MCF 10A (cell line): ENCODE data around the gene LVRN. TPM values are rescaled to one million over a fixed set of nuclear protein-coding genes. Genes with fewer than 3 reads are reported as not detected.

ENCODE experiments used
- BruUV-seq: library from RNA; stranded (reverse); fragments of 400-500 nt; replicated peaks from 2 replicates; lab custom pipeline; 2021; lab: Mats Ljungman, UMichigan
- CTCF ChIA-PET: fragments of 300-600 bp; sonication (Branson Sonifier 250); formaldehyde crosslinking; extraction: SDS; loops from one replicate; lab custom pipeline; 2021; ENCODE audit warnings: antibody characterized with exemption, inconsistent platforms; lab: Yijun Ruan, JAX
- POLR2A ChIA-PET: fragments of 300-600, 350-650 bp; sonication (Branson Sonifier 250); formaldehyde crosslinking; extraction: SDS; loops from one replicate; lab custom pipeline; 2020; ENCODE audit warnings: antibody characterized with exemption, inconsistent platforms; lab: Yijun Ruan, JAX
- DNase-seq: peaks from one replicate; pipeline ENCODE4 v3.0.0-alpha.2; 2018; ENCODE audit not compliant: unreplicated experiment
- H3K27ac Mint-ChIP-seq: one replicate; pipeline ENCODE4 v1.8.0; 2022; ENCODE audit warnings: mild to moderate bottlenecking, low read depth, mixed read lengths; ENCODE audit not compliant: unreplicated experiment
- H3K27me3 Mint-ChIP-seq: one replicate; pipeline ENCODE4 v1.8.0; 2022; ENCODE audit warnings: mixed read lengths; ENCODE audit not compliant: insufficient read depth, unreplicated experiment
- H3K36me3 Mint-ChIP-seq: one replicate; pipeline ENCODE4 v1.8.0; 2022; ENCODE audit warnings: mild to moderate bottlenecking, moderate library complexity, mixed read lengths; ENCODE audit not compliant: insufficient read depth, unreplicated experiment
- H3K4me1 Mint-ChIP-seq: one replicate; pipeline ENCODE4 v1.8.0; 2022; ENCODE audit warnings: mixed read lengths; ENCODE audit not compliant: insufficient read depth, unreplicated experiment
- H3K4me3 Mint-ChIP-seq: one replicate; pipeline ENCODE4 v1.8.0; 2022; ENCODE audit warnings: mild to moderate bottlenecking, moderate library complexity, mixed read lengths; ENCODE audit not compliant: unreplicated experiment
- H3K9me3 Mint-ChIP-seq: one replicate; pipeline ENCODE4 v1.8.0; 2022; ENCODE audit warnings: mixed read lengths; ENCODE audit not compliant: unreplicated experiment
- intact Hi-C: fragments of 100-400 bp; cut with micrococcal nuclease; formaldehyde crosslinking; loops from 2 replicates; pipeline ENCODE4 v1.14.1; 2022
- total RNA-seq: library from RNA; stranded (reverse); gene quantifications from 2 replicates; pipeline ENCODE4 v1.2.3, GENCODE V29; 2022
- TF ChIP-seq, protein P1 (sequence below): fragments of 200-600 bp; IDR thresholded peaks from one replicate; pipeline ENCODE4 v1.8.0; 2022; ENCODE audit warnings: antibody characterized with exemption, mild to moderate bottlenecking; ENCODE audit not compliant: unreplicated experiment

LVRN gene
- total RNA-seq, 1 experiment from 2014 or later: 0.77 TPM

DNA sequence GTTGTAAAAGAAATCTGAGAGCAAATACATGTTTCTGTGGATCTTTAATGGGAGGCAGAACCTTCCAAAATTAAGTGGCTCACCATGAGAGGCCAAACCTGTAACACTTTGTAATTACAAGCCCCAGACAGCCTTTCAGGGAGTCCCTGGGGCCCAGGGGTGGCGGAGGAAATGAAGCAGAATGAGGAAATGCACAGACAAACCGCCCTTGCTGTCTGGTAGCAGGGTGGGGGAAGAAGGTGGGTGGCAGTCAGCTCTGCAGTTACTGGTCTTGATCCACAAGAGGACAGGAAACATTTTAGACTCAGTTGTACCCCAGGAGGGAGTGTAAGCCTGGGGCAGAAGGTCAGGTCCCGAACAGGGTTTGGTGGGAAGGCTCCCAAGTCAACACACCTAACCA is 76.5 kb downstream of the LVRN start:
- no TSS peak for BruUV-seq
- ChIA-PET POLR2A (no interaction called here), CTCF (no interaction called here)
- DNase-seq: no peak
- intact Hi-C loops: loop anchor here (10.0 kb wide), 1 partner anchor 204 kb away; no protein-coding TSS in a partner anchor
- Mint-ChIP-seq H3K9me3 (no peaks in the 10 kb centered on the region), H3K27ac (no peak overlapping the region), H3K36me3 (no peaks in the 10 kb centered on the region), H3K27me3 (peaks cover 10% of the 10 kb centered on the region), H3K4me3 (no peak overlapping the region), H3K4me1 (no peaks in the 10 kb centered on the region)
- TF ChIP-seq, protein P1, sequence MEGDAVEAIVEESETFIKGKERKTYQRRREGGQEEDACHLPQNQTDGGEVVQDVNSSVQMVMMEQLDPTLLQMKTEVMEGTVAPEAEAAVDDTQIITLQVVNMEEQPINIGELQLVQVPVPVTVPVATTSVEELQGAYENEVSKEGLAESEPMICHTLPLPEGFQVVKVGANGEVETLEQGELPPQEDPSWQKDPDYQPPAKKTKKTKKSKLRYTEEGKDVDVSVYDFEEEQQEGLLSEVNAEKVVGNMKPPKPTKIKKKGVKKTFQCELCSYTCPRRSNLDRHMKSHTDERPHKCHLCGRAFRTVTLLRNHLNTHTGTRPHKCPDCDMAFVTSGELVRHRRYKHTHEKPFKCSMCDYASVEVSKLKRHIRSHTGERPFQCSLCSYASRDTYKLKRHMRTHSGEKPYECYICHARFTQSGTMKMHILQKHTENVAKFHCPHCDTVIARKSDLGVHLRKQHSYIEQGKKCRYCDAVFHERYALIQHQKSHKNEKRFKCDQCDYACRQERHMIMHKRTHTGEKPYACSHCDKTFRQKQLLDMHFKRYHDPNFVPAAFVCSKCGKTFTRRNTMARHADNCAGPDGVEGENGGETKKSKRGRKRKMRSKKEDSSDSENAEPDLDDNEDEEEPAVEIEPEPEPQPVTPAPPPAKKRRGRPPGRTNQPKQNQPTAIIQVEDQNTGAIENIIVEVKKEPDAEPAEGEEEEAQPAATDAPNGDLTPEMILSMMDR: no peak

DNA sequence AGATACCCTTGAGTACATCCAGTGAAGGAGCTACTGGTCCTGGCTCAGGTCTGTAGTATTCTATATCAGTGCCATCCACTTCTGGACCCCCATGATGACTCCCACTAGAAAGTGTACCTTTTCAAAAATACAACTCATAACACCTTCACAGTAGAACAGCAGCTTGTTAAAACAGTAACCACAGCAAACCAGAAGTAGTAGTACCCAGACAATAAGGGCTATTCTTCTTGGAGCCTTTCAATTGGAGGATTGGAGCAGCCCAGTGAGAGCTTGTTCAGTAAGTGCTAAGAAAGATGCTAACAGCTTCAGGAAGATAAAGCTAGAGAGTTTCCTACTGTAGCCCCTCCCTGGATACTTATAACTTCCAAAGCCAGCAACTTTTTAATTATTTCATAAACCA is 80.1 kb downstream of the LVRN start:
- Mint-ChIP-seq H3K4me3 (no peak overlapping the region), H3K4me1 (no peaks in the 10 kb centered on the region), H3K36me3 (no peaks in the 10 kb centered on the region), H3K9me3 (no peaks in the 10 kb centered on the region), H3K27me3 (peaks cover 10% of the 10 kb centered on the region), H3K27ac (no peak overlapping the region)
- TF ChIP-seq, protein P1: no peak
- no TSS peak for BruUV-seq
- intact Hi-C loops: no loop called here
- ChIA-PET CTCF (interaction anchor here (0.7 to 1.2 kb wide), 5 partner anchors 9 to 413 kb away, joined by 3 to 4 read pairs (median 3); no protein-coding TSS in a partner anchor), POLR2A (interaction anchor here (0.8 to 1.1 kb wide), 2 partner anchors 15 to 219 kb away, joined by 3 read pairs; no protein-coding TSS in a partner anchor)
- DNase-seq: no peak

DNA sequence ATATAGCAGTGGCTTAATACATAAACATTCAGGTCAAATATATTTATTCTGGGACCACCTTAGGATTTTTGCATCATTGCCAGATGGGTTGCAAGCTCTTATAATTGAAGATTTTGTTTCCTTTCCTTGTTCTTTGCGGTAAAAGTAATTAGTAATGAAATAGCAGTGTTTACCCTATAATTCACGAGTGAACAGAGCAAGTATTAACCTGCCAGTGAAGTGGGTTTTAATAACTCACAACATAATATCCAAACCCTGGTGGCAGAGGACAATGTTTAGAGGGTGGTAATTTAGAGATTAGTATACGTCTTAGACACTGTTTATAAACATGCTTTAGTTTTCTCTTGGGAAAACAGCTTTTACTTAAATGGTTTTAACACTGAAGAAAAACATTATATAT is 81.8 kb downstream of the LVRN start:
- intact Hi-C loops: no loop called here
- H3K9me3 Mint-ChIP-seq: no peaks in the 10 kb centered on the region
- H3K4me1 Mint-ChIP-seq: no peaks in the 10 kb centered on the region
- ChIA-PET CTCF (no interaction called here), POLR2A (no interaction called here)
- TF ChIP-seq, protein P1: no peak
- H3K27ac Mint-ChIP-seq: no peak overlapping the region
- peaks cover 2% of the 10 kb centered on the region for H3K27me3 Mint-ChIP-seq
- no peaks in the 10 kb centered on the region for H3K36me3 Mint-ChIP-seq
- no peak for DNase-seq
- H3K4me3 Mint-ChIP-seq: no peak overlapping the region
- BruUV-seq: no TSS peak

DNA sequence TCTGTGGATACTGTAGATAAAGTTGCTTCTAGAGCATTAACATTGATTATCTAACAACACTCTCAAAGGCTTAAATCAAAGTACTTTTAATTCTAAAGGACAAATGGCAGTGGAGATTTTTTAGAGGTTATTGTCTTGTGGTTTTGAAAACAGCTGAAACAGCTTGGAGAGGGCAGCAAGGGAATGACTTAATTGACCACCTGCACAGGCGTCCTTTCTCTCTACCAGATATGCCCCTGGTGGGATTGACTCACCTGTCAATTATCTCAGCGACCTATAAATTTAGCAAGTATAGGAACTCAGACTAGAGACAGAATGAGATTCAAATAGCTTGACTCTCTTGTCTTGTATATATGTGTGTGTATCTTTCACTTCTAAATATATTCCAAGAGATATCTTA is 83.5 kb downstream of the LVRN start:
- Mint-ChIP-seq H3K27ac (no peak overlapping the region), H3K4me1 (no peaks in the 10 kb centered on the region), H3K36me3 (no peaks in the 10 kb centered on the region), H3K9me3 (no peaks in the 10 kb centered on the region), H3K4me3 (no peak overlapping the region), H3K27me3 (no peaks in the 10 kb centered on the region)
- BruUV-seq: no TSS peak
- ChIA-PET CTCF (interaction anchor here (1.0 kb wide), 1 partner anchor 10 kb away, joined by 3 read pairs; no protein-coding TSS in a partner anchor), POLR2A (no interaction called here)
- TF ChIP-seq, protein P1: no peak
- intact Hi-C loops: no loop called here
- no peak for DNase-seq
